Stimulated activated CD8-positive, alpha-beta memory T cell treated with anti-CD3 and anti-CD28 coated beads, Interleukin-2, amount 100 ng/mL, for 48 hours (primary cell): Measurements from ENCODE around the gene G6PD.
"Not testable (repeated sequence)": the region's sequence is repeated elsewhere in the genome, so short reads cannot be mapped to it uniquely, and the experiment has no call there.

Source experiments
- DNase-seq, 2 donors: peaks; one replicate each; pipeline ENCODE4 v3.0.0-alpha.2; 2020; ENCODE audit warnings: low read depth in 2 of 2

G6PD gene

GRCh38 chrX:154542723-154543424, 3.8 kb downstream of the G6PD start:
- DNase-seq = no peak

DNA sequence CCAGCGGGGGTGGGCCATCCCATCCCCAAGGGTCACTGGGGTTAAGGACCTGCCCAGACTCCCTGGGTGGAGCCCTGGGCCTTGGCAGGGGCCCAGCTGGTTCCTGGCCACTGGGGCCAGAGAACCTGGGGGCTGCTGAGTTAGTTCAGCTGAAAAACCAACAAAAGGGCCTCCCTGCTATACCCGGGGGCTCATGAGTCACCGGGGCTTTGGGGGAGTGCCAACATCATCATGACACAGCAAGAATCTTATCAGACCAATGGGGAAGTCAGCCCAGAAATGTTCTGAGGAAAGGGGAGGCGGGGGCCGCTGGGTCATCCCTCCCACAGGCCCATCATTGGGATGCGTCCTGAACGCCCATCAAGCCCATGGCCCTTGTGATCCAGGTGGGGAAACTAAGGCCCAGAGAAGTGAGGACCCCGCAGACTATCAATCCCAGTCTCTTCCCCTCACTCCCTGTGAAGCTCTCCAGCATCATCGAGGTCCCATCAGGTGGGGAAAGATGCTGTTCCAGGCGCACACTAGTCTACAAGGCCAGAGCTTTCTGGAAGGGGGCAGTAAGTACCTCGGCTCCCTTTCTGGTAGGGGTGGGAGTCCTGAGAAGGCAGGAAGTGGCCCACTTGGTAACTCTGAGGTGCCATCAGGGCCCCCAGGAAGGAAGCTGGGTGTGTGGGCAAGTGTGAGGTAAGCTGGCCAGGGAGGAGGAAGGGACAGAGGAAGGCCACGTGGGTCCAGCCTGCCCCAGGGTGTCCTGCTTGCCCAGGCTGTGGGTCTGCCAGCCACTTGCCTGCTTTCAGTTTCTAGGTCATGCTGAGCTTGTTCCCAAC, 4.5 kb downstream of the G6PD start:
- DNase-seq = peak in 1 of 2 donors; percentile 28

DNA sequence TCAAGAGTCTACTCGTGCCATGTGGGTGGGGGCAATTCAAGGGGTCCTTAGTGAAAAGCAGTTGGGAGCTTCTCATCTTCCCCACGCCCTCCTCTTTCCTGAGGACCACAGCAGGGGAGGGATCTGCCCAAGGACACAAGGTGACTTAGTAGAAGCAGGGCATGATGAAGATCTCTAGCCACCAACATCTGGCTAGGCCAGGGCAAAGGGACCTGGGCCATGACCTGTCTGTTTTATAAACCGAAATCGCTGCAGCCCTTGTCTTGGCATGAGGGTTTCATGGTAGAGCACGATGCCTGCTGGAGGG, 5.1 kb downstream of the G6PD start:
- no peak for DNase-seq

DNA sequence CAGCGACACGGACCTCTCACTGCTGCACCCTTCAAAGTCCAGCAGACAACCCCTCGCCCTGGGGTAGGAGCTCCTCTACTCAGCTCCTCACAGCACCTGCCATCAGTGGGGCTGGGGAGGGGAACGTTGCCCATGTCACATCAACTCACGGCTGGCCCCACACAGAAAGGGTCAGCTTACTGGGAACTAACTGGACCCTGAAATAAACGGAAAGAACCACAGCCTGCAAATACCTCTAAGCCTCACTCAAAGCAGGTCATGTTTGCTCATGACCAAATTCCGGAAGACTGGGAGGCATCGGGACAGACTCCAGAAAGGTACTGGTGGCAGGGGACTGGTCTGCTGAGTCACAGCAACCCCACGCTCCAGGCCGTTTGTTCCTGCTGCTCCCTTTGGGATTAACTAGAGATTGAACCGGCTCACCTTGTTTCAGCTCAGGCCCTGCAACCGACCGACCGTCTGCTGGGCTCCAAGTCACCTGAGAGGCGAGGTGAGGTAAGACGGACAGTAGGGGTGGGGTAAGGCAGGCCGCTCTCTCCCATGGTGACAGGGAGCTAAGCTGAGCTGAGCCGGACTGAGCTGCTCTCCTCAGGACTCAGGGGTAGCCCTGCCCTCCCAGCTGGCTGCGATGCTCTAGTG, 5.6 kb downstream of the G6PD start:
- DNase-seq = no peak

DNA sequence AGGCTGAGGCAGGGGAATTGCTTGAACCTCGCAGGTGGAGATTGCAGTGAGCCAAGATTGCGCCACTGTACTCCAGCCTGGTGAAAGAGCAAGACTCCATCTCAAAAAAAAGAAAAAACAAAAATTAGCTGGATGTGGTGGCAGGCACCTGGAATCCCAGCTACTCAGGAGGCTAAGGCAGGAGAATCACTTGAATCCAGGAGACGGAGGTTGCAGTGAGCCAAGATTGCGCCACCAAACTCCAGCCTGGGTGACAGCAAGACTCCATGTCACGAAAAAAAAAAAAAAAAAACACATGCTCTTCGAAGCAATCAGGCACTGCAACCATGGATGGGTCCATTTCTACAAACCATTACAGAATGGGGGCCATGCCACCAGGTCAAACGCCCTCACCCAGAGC, 6.3 kb downstream of the G6PD start:
- not testable (repeated sequence) for DNase-seq

DNA sequence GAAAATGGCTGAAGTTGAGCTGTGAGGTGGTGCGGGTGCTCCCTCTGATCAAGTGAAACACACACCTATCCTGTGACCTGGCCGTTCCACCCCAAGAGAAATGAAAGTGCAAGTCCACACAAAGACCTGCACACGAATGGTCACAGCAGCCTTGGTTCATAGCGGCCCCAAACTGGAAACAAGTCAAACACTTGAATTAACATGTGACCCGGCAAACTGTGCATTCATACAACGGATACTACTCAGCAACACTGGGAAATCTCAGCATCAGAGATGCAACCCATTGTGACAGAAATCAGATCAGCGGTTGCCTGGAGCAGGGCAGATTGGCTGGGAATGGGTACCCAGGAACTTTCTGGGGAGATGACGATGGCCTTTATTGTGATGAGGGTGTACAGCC, 7.6 kb downstream of the G6PD start:
- DNase-seq = no peak

DNA sequence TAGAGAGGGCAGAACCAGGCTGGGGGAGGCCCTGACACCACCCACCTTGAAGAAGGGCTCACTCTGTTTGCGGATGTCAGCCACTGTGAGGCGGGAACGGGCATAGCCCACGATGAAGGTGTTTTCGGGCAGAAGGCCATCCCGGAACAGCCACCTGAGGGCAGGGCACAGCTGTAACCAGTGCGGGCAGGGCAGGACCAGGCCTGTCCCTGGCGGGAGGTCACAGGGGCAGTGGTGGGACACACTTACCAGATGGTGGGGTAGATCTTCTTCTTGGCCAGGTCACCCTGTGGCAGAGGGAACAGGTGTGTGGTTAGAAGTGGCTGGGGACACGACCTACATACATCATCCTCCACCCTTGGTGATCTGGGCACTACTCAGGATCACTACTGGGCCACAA, 10.8 kb downstream of the G6PD start:
- DNase-seq = no peak

- DNase-seq = peak; percentile 79 to 85
These were observed 11.9 kb downstream of the G6PD start for GRCh38 chrX:154534526-154535322.

DNA sequence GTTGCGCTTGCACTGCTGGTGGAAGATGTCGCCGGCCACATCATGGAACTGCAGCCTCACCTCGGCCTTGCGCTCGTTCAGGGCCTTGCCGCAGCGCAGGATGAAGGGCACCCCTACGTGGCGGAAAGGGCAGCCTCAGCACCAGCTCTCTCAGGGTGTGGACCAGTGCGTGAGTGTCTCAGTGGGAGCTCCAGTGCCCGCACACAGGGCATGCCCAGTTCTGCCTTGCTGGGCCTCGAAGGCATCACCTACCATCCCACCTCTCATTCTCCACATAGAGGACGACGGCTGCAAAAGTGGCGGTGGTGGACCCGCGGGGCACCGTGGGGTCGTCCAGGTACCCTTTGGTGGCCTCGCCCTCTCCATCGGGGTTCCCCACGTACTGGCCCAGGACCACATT, 14.0 kb downstream of the G6PD start:
- DNase-seq = no peak

- no peak for DNase-seq
These were observed 15.0 kb downstream of the G6PD start for GRCh38 chrX:154531626-154532025.

DNA sequence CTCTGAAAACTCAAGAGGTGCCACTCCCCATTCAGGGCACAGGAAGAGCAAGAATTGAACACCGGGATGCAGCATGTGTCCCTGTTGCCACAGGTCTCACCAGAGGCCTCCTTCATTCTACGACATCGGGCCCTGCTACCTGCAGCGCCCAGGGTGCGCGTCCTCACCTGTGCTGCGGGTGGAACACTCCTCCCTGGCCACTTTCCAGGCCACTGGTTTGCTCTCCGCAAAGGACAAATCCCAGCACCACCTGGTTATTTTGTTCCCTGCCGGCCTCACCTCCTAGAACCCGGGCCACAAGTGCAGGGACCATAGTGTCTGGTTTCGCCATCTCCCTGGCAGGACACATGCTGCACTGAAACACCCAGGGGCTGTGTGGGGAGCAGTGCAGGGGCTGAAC, 16.4 kb downstream of the G6PD start:
- DNase-seq = no peak

DNA sequence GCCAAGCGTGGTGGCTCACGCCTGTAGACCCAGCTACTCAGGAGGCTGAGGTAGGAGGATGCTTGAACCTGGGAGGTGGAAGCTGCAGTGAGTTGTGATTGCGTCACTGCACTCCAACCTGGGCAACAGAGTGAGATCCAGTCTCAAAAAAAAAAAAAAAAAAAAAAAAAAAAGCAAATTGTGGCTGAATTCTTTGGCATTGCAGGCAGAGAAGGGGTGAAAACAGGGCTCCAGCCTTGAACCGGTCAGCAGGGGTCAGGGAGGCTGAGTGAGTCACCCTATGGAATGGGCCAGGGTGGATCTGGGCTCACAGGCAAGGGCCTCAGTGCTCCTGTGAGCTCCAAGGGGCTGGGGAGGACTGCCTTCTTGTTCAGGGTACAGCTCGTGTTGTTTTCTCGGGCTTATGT, 17.4 kb downstream of the G6PD start:
- DNase-seq = no peak

GRCh38 chrX:154526901-154527675, 19.6 kb downstream of the G6PD start:
- peak in 1 of 2 donors; percentile 33 for DNase-seq

- no peak for DNase-seq
These were observed 20.8 kb downstream of the G6PD start for GRCh38 chrX:154525606-154526490.

DNA sequence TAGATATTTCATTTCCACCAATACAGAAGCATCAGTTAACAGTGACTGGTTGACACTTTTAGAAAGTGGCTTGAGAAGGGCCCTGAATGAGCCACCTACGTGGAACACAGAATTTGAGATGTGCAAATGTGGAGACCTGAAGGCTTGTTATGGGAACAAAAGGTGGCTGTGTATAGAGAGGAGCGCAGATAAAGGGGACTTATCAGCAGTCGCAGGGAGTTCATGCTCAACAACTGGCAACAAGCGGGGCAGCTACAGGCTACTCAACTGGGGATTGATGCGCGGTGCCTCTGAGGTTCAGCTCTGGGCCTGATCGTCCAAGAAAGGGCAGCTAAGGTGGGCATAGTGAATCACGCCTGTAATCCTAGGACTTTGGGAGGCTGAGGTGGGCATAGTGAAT, 27.3 kb downstream of the G6PD start:
- no peak for DNase-seq

DNA sequence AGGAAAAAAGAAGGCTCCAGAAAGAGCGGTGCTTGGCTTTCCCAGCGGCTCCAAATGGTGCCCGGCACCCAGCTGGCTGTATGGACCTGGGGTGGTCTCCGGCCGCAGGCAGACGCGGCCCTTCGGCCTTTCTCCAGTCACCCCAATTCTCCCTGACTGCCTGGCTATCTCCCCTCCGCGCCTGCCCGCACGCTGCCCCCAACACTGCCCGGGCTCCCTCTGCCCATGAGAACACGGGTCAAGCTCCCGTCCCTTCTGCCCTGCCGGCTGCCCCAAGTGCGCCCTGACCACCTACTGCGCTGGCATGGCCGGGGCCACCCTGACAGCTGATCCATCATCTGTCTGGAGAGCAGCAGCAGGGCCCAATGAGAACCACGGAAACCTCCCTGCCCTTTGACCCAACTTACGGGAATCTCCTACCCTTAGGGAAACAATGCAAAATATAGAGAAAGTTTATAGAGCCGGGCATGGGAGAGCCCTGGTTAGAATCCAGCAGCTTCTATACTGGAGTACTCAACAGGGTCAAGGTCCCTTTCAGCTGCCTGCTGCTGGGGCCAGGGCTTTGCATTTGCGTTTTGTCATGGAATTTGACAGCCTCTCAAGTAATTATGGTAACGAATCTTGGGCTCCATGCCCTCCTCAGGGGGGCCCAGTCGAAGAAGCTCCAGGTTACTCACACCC, 29.4 kb downstream of the G6PD start:
- DNase-seq = no peak

GRCh38 chrX:154516656-154517100, 30.0 kb downstream of the G6PD start:
- no peak for DNase-seq

DNA sequence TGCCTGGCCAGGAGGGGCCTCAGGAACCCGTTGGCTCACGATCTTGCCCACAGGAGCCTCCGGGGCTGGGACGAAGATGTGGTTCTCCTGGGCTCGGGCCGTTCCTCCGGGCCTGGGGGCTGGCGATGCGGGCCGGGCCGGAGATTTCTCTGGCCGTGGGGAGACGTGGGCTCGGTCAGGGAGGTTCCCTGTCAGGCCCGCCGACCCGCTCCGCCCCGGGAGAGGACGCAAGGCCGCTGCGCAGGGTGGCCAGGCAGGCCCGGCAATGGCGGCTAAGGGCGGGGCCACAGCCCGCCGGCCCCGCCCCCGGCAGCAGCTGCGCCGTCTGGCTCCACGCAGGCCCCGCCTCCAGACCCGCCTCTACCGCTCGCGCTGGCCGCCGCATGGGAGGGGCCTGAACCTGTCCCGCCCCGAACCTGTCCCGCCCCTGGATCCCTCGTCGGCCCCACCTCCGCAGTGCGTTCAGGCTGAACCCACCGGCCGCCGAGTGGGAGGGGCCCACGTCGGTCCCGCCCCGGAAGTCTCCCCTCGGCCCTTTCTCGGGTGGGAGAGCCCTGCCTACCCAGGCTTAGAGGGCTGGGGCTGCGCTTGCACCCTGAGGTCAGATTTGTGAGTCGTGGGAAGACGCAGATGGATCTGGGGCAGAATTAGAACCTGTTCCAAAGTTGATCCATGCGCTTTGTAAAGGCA, 30.5 kb downstream of the G6PD start, which contains the start of gene FAM3A:
Gene FAM3A (minus strand): TSS at position 267 of the 690 bp plus-strand sequence. CDS start 460 bp downstream, outside the sequence.
- DNase-seq = peak; percentile 89
